HT1080 (cell line): ENCODE data around the gene DDOST. TPM values are rescaled to one million over a fixed set of nuclear protein-coding genes. Genes with fewer than 3 reads are reported as not detected.

ENCODE experiments used
- DNase-seq: peaks from one replicate; pipeline ENCODE4 v3.0.0-alpha.2; 2015; ENCODE audit warnings: low read depth
- polyA plus RNA-seq, 2 experiments: library from polyadenylated mRNA; depleted of rRNA; stranded (reverse); fragments of >200 nt; gene quantifications; 2 replicates each; pipeline ENCODE4 v1.2.3, GENCODE V29; 2015
- total RNA-seq: library from RNA; depleted of rRNA; stranded (reverse); fragments of >200 nt; shearing (Covaris generic); gene quantifications from 2 replicates; pipeline ENCODE4 v1.2.3, GENCODE V29; 2014; rRNA removed

DDOST gene
- 401 and 438 TPM in 2 replicates for total RNA-seq
- polyA plus RNA-seq (2015; cell fraction: cytosol; rRNA removed), result 474 and 524 TPM in 2 replicates
- polyA plus RNA-seq (2015; cell fraction: nucleus; rRNA removed), result 508 and 566 TPM in 2 replicates

GRCh38 chr1:20661207-20662109 is at the start of gene DDOST:
DDOST (minus strand) TSS chr1:20661369; CDS start chr1:20661350, 19 bp downstream.
- DNase-seq, result peak; percentile 99

DNA sequence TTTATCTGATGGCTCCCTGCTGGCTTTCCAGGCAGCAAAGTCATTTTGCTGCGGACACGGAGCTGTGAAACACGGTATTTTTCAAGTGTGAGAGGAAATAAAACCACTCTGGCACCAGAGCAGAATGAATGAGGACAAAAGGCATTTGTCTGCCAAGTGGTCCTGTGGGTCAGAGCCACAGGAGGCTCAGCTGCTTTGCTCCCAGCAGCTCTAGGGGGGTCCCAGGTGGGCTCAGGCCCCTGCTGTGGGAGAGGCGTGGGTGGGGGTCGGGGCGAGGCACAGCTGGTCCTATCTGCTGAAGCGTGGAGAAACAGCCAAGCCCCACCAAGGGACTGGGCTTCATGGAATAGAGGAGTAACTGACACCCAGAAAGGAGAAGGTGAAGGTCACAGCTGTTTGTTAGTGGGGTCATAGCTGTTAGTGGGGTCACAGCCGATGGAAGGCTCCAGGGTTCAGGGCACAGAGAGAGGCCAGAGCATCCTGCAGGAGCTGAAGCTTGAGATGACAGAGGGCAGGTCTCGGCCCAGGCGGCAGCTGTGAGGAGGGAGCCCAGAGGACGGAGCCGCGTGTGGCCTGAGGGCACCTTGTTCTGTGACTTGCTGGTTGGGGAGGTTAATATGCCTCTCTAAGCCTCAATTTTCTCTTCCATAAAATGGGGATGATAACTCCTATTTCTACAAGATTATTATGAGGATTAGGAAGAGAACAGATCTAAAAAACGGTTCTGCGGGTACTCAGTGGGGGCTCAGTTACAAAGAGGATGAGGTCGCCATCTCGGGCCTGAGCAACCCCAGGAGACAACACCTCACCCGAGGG is 49.5 kb upstream of the DDOST start:
- no peak for DNase-seq

DNA sequence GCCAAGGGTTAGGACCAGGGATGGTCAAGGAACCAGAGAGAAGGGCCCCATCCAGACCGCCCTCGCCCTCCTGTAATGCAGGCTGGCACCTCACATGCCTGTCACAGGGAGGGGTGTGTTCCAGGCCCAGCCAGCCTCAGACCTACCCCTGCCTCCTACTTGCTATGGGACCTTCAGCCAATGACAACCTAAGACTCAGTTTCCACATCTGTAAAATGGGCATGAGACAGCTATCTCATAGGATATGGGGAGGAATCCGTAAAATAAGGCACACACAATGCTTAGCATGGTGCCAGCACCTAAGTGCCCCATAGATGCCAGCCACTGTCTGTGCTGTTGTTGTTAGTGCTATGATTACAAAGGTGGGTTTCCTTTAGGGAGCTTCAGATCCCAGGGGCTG is 48.7 kb upstream of the DDOST start:
- DNase-seq, result no peak

DNA sequence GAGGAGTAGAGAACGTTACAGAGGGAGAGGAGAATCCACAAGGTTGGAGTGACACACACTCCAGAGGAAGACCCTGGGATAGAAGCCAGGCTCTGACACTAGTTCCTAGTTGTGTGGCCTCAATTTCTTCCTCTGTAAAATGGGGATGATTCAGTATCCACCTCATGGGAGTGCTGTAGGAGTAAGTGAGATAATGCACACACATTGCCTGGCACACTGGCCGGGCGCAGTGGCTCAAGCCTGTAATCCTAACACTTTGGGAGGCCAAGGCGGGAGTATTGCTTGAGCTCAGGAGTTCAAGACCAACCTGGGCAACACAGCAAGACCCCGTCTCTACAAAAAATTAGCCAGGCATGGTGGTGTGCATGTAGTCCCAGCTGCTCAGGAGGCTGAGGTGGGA is 47.7 kb upstream of the DDOST start:
- no peak for DNase-seq

- no peak for DNase-seq
These were observed 46.9 kb upstream of the DDOST start for GRCh38 chr1:20708057-20708456.

- no peak for DNase-seq
These were observed 45.7 kb upstream of the DDOST start for GRCh38 chr1:20706841-20707240.

DNA sequence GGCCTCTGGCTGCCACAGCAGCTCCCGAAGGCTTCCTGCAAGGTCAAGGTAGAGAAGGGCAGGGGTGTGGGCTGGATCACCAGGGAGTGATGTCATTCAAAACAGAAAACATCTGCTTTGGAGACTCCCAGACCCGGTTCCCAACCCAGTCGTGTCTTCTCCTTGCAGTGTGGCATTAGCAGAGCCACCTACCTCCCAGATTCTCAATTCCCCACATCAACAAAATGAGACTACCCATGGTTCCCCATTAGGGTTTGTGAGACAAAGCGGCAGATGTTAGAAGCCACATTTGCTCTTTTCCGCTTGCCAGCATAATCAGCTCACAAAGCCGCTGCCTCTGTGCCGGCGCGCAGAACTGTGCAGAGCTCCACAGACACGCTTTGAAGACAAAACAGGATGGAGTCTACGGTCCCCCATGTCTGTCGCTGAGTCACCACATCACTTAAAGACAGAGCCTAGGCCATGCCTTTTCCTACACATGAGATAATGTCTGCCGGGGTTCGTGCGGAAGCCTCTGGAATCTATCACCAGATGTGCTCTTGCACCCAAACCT is 44.1 kb upstream of the DDOST start:
- no peak for DNase-seq

- no peak for DNase-seq
These were observed 43.4 kb upstream of the DDOST start for GRCh38 chr1:20704390-20705202.

GRCh38 chr1:20703124-20703756 is 42.1 kb upstream of the DDOST start:
- no peak for DNase-seq

DNA sequence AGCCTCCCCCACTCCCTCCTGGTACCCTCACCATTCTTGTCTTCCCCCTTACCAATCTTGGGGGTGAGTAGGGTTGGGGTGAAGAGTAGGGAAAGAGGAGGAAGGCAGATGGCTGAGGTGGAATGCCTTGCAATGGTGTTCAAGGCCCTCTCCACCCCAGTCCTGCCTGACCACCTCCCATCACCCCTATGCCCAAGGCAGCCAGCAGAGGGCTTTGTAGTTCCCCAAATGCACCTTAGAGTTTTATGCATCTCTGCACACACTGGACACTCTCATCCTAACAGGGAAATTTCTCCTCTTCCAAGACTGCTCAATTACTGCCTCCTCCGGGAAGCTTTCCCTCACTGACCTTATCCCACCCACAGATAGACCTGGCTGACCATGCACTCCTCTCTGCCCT is 41.2 kb upstream of the DDOST start:
- no peak for DNase-seq

DNA sequence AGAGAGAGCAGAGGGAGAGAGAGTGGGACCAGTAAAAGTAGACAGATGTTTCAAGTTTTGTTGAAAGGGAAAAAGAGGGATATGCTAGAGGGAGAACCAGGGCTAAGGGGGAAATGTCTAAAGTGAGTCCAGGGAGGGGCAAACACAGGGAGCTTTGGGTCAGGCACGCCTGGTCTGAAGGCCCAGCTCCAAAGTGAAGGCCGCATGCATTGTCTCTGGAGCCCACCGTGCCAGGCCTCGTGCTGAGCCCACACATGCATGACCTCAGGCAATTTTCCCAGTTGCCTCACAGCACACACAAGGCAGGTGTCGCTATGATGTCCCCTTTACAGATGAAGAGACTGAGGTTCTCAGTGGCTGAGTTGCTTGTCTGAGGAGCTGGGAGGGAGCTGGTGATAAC is 40.7 kb upstream of the DDOST start:
- DNase-seq, result no peak

- DNase-seq, result no peak
These were observed 40.3 kb upstream of the DDOST start for GRCh38 chr1:20701446-20701845.

- no peak for DNase-seq
These were observed 39.6 kb upstream of the DDOST start for GRCh38 chr1:20700636-20701215.

DNA sequence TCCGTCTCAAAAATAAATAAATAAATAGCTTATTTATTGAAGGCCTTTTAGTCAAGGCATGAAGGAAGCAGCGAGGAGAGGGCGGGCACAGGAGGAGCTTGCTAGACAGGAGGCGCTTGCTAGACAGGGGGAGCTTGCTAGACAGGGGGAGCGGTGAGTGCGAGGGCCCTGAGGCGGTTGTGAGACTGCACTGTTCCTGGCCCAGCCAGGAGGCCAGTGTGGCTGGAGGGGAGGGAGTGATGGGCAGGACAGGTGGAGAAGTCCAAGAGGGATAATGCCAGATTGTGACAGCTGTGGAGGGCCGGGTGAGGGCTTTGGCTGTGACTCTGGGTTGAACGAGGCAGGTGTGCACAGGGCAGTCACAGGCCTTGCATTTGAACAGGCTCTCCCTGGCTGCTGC is 38.4 kb upstream of the DDOST start:
- no peak for DNase-seq

- DNase-seq, result peak; percentile 42
These were observed 37.2 kb upstream of the DDOST start for GRCh38 chr1:20698195-20698910.

GRCh38 chr1:20697563-20697962 is 36.4 kb upstream of the DDOST start:
- DNase-seq, result no peak

- DNase-seq, result peak; percentile 96
These were observed 35.5 kb upstream of the DDOST start for GRCh38 chr1:20696397-20697333.

DNA sequence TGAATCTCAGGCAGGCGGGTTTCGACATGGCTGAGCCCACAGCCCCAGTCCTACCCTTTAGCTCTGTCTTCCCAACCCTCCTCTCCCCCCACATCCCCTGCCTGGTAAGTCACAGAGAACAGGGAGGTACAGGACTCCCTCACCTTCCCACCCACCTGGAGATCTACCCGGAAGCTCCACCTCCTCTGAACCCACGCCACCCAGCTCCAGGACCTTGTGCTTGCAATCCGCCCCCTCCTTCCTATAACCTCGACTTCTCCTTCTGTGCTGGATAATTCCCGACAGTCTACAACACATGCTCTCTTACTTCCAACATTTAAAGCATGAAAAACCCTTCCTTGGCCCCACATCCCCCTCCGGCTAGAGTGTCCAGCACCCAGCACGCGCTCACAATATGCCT is 34.3 kb upstream of the DDOST start:
- no peak for DNase-seq
